ENCODE data around the gene RHOJ.

RHOJ gene

GRCh38 chr14:63179383-63179782 is 24.9 kb upstream of the RHOJ start:
- H3K27ac ChIP-seq (ENCODE audit: low read depth in 2 of 2, low read length in 2 of 2): no peak overlapping the region
- H3K9ac ChIP-seq (ENCODE audit: low read depth in 1 of 2, low read length in 2 of 2): no peak overlapping the region

GRCh38 chr14:63180011-63180410 is 24.2 kb upstream of the RHOJ start:
- no peak overlapping the region for H3K4me3 ChIP-seq (ENCODE audit: low read length in 2 of 2)
- no peaks in the 10 kb centered on the region for H3K36me3 ChIP-seq (ENCODE audit: control insufficient read depth in 2 of 2, insufficient read depth in 2 of 2, low read length in 2 of 2)
- H3K9me3 ChIP-seq (ENCODE audit: control insufficient read depth in 2 of 2, low read length in 2 of 2): no peaks in the 10 kb centered on the region
- H3K4me1 ChIP-seq (ENCODE audit: control insufficient read depth in 2 of 2, insufficient read depth in 2 of 2, low read length in 2 of 2): no peaks in the 10 kb centered on the region
- no peaks in the 10 kb centered on the region for H3K27me3 ChIP-seq (ENCODE audit: control insufficient read depth in 2 of 2, insufficient read depth in 2 of 2, low read length in 2 of 2)
- H3K27ac ChIP-seq (ENCODE audit: low read depth in 2 of 2, low read length in 2 of 2): no peak overlapping the region
- H3K9ac ChIP-seq (ENCODE audit: low read depth in 1 of 2, low read length in 2 of 2): no peak overlapping the region

More at GRCh38 chr14:63179383-63179782, 24.9 kb upstream of the RHOJ start:
- no peaks in the 10 kb centered on the region for H3K36me3 ChIP-seq (ENCODE audit: control insufficient read depth in 2 of 2, insufficient read depth in 2 of 2, low read length in 2 of 2)
- no peaks in the 10 kb centered on the region for H3K4me1 ChIP-seq (ENCODE audit: control insufficient read depth in 2 of 2, insufficient read depth in 2 of 2, low read length in 2 of 2)
- no peaks in the 10 kb centered on the region for H3K27me3 ChIP-seq (ENCODE audit: control insufficient read depth in 2 of 2, insufficient read depth in 2 of 2, low read length in 2 of 2)
- H3K4me3 ChIP-seq (ENCODE audit: low read length in 2 of 2): no peak overlapping the region
- no peaks in the 10 kb centered on the region for H3K9me3 ChIP-seq (ENCODE audit: control insufficient read depth in 2 of 2, low read length in 2 of 2)

- Histone ChIP-seq H3K9me3 (ENCODE audit: control insufficient read depth in 2 of 2, low read length in 2 of 2) (no peaks in the 10 kb centered on the region), H3K27me3 (ENCODE audit: control insufficient read depth in 2 of 2, insufficient read depth in 2 of 2, low read length in 2 of 2) (no peaks in the 10 kb centered on the region), H3K4me3 (ENCODE audit: low read length in 2 of 2) (no peak overlapping the region), H3K4me1 (ENCODE audit: control insufficient read depth in 2 of 2, insufficient read depth in 2 of 2, low read length in 2 of 2) (no peaks in the 10 kb centered on the region), H3K9ac (ENCODE audit: low read depth in 1 of 2, low read length in 2 of 2) (no peak overlapping the region), H3K36me3 (ENCODE audit: control insufficient read depth in 2 of 2, insufficient read depth in 2 of 2, low read length in 2 of 2) (no peaks in the 10 kb centered on the region), H3K27ac (ENCODE audit: low read depth in 2 of 2, low read length in 2 of 2) (no peak overlapping the region)
Observed at GRCh38 chr14:63182968-63183367, 21.3 kb upstream of the RHOJ start.

GRCh38 chr14:63186453-63186852 is 17.8 kb upstream of the RHOJ start:
- no peak overlapping the region for H3K27ac ChIP-seq (ENCODE audit: low read depth in 2 of 2, low read length in 2 of 2)
- no peak overlapping the region for H3K4me3 ChIP-seq (ENCODE audit: low read length in 2 of 2)
- no peak overlapping the region for H3K9ac ChIP-seq (ENCODE audit: low read depth in 1 of 2, low read length in 2 of 2)
- H3K36me3 ChIP-seq (ENCODE audit: control insufficient read depth in 2 of 2, insufficient read depth in 2 of 2, low read length in 2 of 2): no peaks in the 10 kb centered on the region
- H3K27me3 ChIP-seq (ENCODE audit: control insufficient read depth in 2 of 2, insufficient read depth in 2 of 2, low read length in 2 of 2): no peaks in the 10 kb centered on the region
- no peaks in the 10 kb centered on the region for H3K9me3 ChIP-seq (ENCODE audit: control insufficient read depth in 2 of 2, low read length in 2 of 2)
- no peaks in the 10 kb centered on the region for H3K4me1 ChIP-seq (ENCODE audit: control insufficient read depth in 2 of 2, insufficient read depth in 2 of 2, low read length in 2 of 2)

GRCh38 chr14:63191211-63191610 is 13.0 kb upstream of the RHOJ start:
- Histone ChIP-seq H3K9ac (ENCODE audit: low read depth in 1 of 2, low read length in 2 of 2) (no peak overlapping the region), H3K4me3 (ENCODE audit: low read length in 2 of 2) (no peak overlapping the region), H3K9me3 (ENCODE audit: control insufficient read depth in 2 of 2, low read length in 2 of 2) (no peaks in the 10 kb centered on the region), H3K27ac (ENCODE audit: low read depth in 2 of 2, low read length in 2 of 2) (no peak overlapping the region), H3K36me3 (ENCODE audit: control insufficient read depth in 2 of 2, insufficient read depth in 2 of 2, low read length in 2 of 2) (no peaks in the 10 kb centered on the region), H3K27me3 (ENCODE audit: control insufficient read depth in 2 of 2, insufficient read depth in 2 of 2, low read length in 2 of 2) (no peaks in the 10 kb centered on the region), H3K4me1 (ENCODE audit: control insufficient read depth in 2 of 2, insufficient read depth in 2 of 2, low read length in 2 of 2) (no peaks in the 10 kb centered on the region)

- no peaks in the 10 kb centered on the region for H3K27me3 ChIP-seq (ENCODE audit: control insufficient read depth in 2 of 2, insufficient read depth in 2 of 2, low read length in 2 of 2)
- no peak overlapping the region for H3K4me3 ChIP-seq (ENCODE audit: low read length in 2 of 2)
- no peak overlapping the region for H3K27ac ChIP-seq (ENCODE audit: low read depth in 2 of 2, low read length in 2 of 2)
- no peaks in the 10 kb centered on the region for H3K36me3 ChIP-seq (ENCODE audit: control insufficient read depth in 2 of 2, insufficient read depth in 2 of 2, low read length in 2 of 2)
- no peak overlapping the region for H3K9ac ChIP-seq (ENCODE audit: low read depth in 1 of 2, low read length in 2 of 2)
- H3K4me1 ChIP-seq (ENCODE audit: control insufficient read depth in 2 of 2, insufficient read depth in 2 of 2, low read length in 2 of 2): no peaks in the 10 kb centered on the region
- H3K9me3 ChIP-seq (ENCODE audit: control insufficient read depth in 2 of 2, low read length in 2 of 2): no peaks in the 10 kb centered on the region
Observed at GRCh38 chr14:63192085-63192484, 12.2 kb upstream of the RHOJ start.

GRCh38 chr14:63193236-63193635 is 11.0 kb upstream of the RHOJ start:
- Histone ChIP-seq H3K36me3 (ENCODE audit: control insufficient read depth in 2 of 2, insufficient read depth in 2 of 2, low read length in 2 of 2) (no peaks in the 10 kb centered on the region), H3K4me3 (ENCODE audit: low read length in 2 of 2) (no peak overlapping the region)

GRCh38 chr14:63200035-63200740 is 4.1 kb upstream of the RHOJ start:
- Histone ChIP-seq H3K4me1 (ENCODE audit: control insufficient read depth in 2 of 2, insufficient read depth in 2 of 2, low read length in 2 of 2) (no peaks in the 10 kb centered on the region), H3K27me3 (ENCODE audit: control insufficient read depth in 2 of 2, insufficient read depth in 2 of 2, low read length in 2 of 2) (no peaks in the 10 kb centered on the region), H3K36me3 (ENCODE audit: control insufficient read depth in 2 of 2, insufficient read depth in 2 of 2, low read length in 2 of 2) (no peaks in the 10 kb centered on the region), H3K27ac (ENCODE audit: low read depth in 2 of 2, low read length in 2 of 2) (no peak overlapping the region), H3K9me3 (ENCODE audit: control insufficient read depth in 2 of 2, low read length in 2 of 2) (no peaks in the 10 kb centered on the region), H3K4me3 (ENCODE audit: low read length in 2 of 2) (no peak overlapping the region), H3K9ac (ENCODE audit: low read depth in 1 of 2, low read length in 2 of 2) (no peak overlapping the region)

More at GRCh38 chr14:63193236-63193635, 11.0 kb upstream of the RHOJ start:
- Histone ChIP-seq H3K27ac (ENCODE audit: low read depth in 2 of 2, low read length in 2 of 2) (no peak overlapping the region), H3K9me3 (ENCODE audit: control insufficient read depth in 2 of 2, low read length in 2 of 2) (no peaks in the 10 kb centered on the region), H3K27me3 (ENCODE audit: control insufficient read depth in 2 of 2, insufficient read depth in 2 of 2, low read length in 2 of 2) (no peaks in the 10 kb centered on the region), H3K4me1 (ENCODE audit: control insufficient read depth in 2 of 2, insufficient read depth in 2 of 2, low read length in 2 of 2) (no peaks in the 10 kb centered on the region), H3K9ac (ENCODE audit: low read depth in 1 of 2, low read length in 2 of 2) (no peak overlapping the region)

GRCh38 chr14:63200767-63201166 is 3.5 kb upstream of the RHOJ start:
- no peaks in the 10 kb centered on the region for H3K36me3 ChIP-seq (ENCODE audit: control insufficient read depth in 2 of 2, insufficient read depth in 2 of 2, low read length in 2 of 2)
- no peak overlapping the region for H3K27ac ChIP-seq (ENCODE audit: low read depth in 2 of 2, low read length in 2 of 2)
- H3K4me1 ChIP-seq (ENCODE audit: control insufficient read depth in 2 of 2, insufficient read depth in 2 of 2, low read length in 2 of 2): no peaks in the 10 kb centered on the region
- H3K9ac ChIP-seq (ENCODE audit: low read depth in 1 of 2, low read length in 2 of 2): no peak overlapping the region
- H3K4me3 ChIP-seq (ENCODE audit: low read length in 2 of 2): no peak overlapping the region
- no peaks in the 10 kb centered on the region for H3K9me3 ChIP-seq (ENCODE audit: control insufficient read depth in 2 of 2, low read length in 2 of 2)
- H3K27me3 ChIP-seq (ENCODE audit: control insufficient read depth in 2 of 2, insufficient read depth in 2 of 2, low read length in 2 of 2): no peaks in the 10 kb centered on the region

- Histone ChIP-seq H3K4me3 (ENCODE audit: low read length in 2 of 2) (no peak overlapping the region), H3K27ac (ENCODE audit: low read depth in 2 of 2, low read length in 2 of 2) (no peak overlapping the region), H3K4me1 (ENCODE audit: control insufficient read depth in 2 of 2, insufficient read depth in 2 of 2, low read length in 2 of 2) (no peaks in the 10 kb centered on the region), H3K9me3 (ENCODE audit: control insufficient read depth in 2 of 2, low read length in 2 of 2) (no peaks in the 10 kb centered on the region), H3K27me3 (ENCODE audit: control insufficient read depth in 2 of 2, insufficient read depth in 2 of 2, low read length in 2 of 2) (no peaks in the 10 kb centered on the region), H3K36me3 (ENCODE audit: control insufficient read depth in 2 of 2, insufficient read depth in 2 of 2, low read length in 2 of 2) (no peaks in the 10 kb centered on the region), H3K9ac (ENCODE audit: low read depth in 1 of 2, low read length in 2 of 2) (no peak overlapping the region)
Observed at GRCh38 chr14:63203015-63203414, 1.2 kb upstream of the RHOJ start.
